A549 (cell line): ENCODE results near the gene KPNA3. TPM values are rescaled to one million over a fixed set of nuclear protein-coding genes. Genes with fewer than 3 reads are reported as not detected.

Source experiments
- ATAC-seq, 2 experiments: fragments of 200-7000 bp in 1 of 2; fragments of >200 bp in 1 of 2; cut with Nextera tagmentation in 1 of 2; cut with Tn5 transposase in 1 of 2; 3 replicates each; pipeline versions ENCODE4 v1.8.0 to v1.9.1; 2018 to 2020; ENCODE audit warnings: mild to moderate bottlenecking in 1 of 2, moderate library complexity in 1 of 2
- CTCF ChIA-PET: fragments of 300-600 bp; sonication (Branson Sonifier 250); formaldehyde crosslinking; extraction: SDS; loops from one replicate; lab custom pipeline; 2021; ENCODE audit warnings: antibody characterized with exemption, inconsistent platforms; lab: Yijun Ruan, JAX
- POLR2A ChIA-PET: fragments of 350-600 bp; formaldehyde crosslinking; extraction: SDS; loops from one replicate; lab custom pipeline; 2021; ENCODE audit warnings: antibody characterized with exemption, inconsistent platforms; lab: Yijun Ruan, JAX
- DNase-seq, 2 experiments: peaks; one replicate each; pipeline versions ENCODE4 v3.0.0 to v3.0.0-alpha.2; 2011 to 2016; ENCODE audit warnings: low read depth in 1 of 2, low spot score in 1 of 2
- FAIRE-seq: peaks from 2 replicates; lab custom pipeline; 2011; peaks lifted over from hg19 to GRCh38; lab: Jason Lieb, UNC
- H3K27ac ChIP-seq, 2 experiments: fragments of >200 bp; sonication (Bioruptor Twin); formaldehyde crosslinking; 3 replicates each; pipeline ENCODE4 v1.5.1; 2016 to 2017
- H3K4me1 ChIP-seq: fragments of >200 bp; sonication (Bioruptor Twin); formaldehyde crosslinking; 3 replicates; pipeline ENCODE4 v1.6.1; 2016
- H3K4me2 ChIP-seq: fragments of >200 bp; sonication (Bioruptor Twin); formaldehyde crosslinking; 3 replicates; pipeline ENCODE4 v1.6.1; 2016
- H3K4me3 ChIP-seq: fragments of >200 bp; sonication (Bioruptor Twin); formaldehyde crosslinking; 3 replicates; pipeline ENCODE4 v1.5.1; 2016
- H3K9me3 ChIP-seq: fragments of >200 bp; sonication (Bioruptor Twin); formaldehyde crosslinking; 3 replicates; pipeline ENCODE4 v1.6.1; 2016
- CBX2 ChIP-seq: fragments of 200-600 bp; sonication (generic); IDR thresholded peaks from 2 replicates; pipeline ENCODE4 v1.6.1; 2016; ENCODE audit warnings: low read depth, mild to moderate bottlenecking, borderline replicate concordance
- CEBPB ChIP-seq, 2 experiments: fragments of >200 bp in 1 of 2; sonication (Bioruptor Twin) in 1 of 2; formaldehyde crosslinking in 1 of 2; IDR thresholded peaks; 2 replicates each; pipeline ENCODE4 v1.6.1; 2012 to 2016
- CHD4 ChIP-seq: fragments of 200-600 bp; sonication (generic); IDR thresholded peaks from 2 replicates; pipeline ENCODE4 v1.6.1; 2016; ENCODE audit warnings: antibody characterized with exemption, mild to moderate bottlenecking, borderline replicate concordance
- EHF ChIP-seq: fragments of 250-450 bp; sonication (Bioruptor Pico); IDR thresholded peaks from 2 replicates; pipeline ENCODE4 v1.5.0; 2020; ENCODE audit warnings: mild to moderate bottlenecking
- EP300 ChIP-seq, 2 experiments: fragments of >200 bp; sonication (Bioruptor Twin); formaldehyde crosslinking; IDR thresholded peaks; 2 replicates in 1 of 2; 3 replicates in 1 of 2; pipeline ENCODE4 v1.6.1; 2016 to 2017
- GATA3 ChIP-seq: IDR thresholded peaks from 2 replicates; pipeline ENCODE4 v1.6.1; 2012; ENCODE audit warnings: borderline replicate concordance
- HDAC2 ChIP-seq: fragments of 200-600 bp; sonication (generic); IDR thresholded peaks from 2 replicates; pipeline ENCODE4 v1.6.1; 2016
- HOXA7 ChIP-seq: fragments of 250-450 bp; sonication (Bioruptor Pico); IDR thresholded peaks from 2 replicates; pipeline ENCODE4 v1.5.0; 2020; ENCODE audit warnings: mild to moderate bottlenecking, moderate library complexity
- HOXB13 ChIP-seq: fragments of 250-450 bp; sonication (Bioruptor Pico); IDR thresholded peaks from 2 replicates; pipeline ENCODE4 v1.5.0; 2020; ENCODE audit warnings: low read depth, mild to moderate bottlenecking, moderate library complexity
- JUNB ChIP-seq: fragments of >200 bp; sonication (Bioruptor Twin); formaldehyde crosslinking; IDR thresholded peaks from 2 replicates; pipeline ENCODE4 v1.6.1; 2016
- KDM5A ChIP-seq: fragments of 200-600 bp; sonication (generic); IDR thresholded peaks from 2 replicates; pipeline ENCODE4 v1.6.1; 2016; ENCODE audit warnings: antibody characterized with exemption, mild to moderate bottlenecking
- MAFK ChIP-seq: fragments of 450-650 bp; IDR thresholded peaks from 2 replicates; pipeline ENCODE4 v1.6.1; 2014; ENCODE audit not compliant: partially characterized antibody
- MYC ChIP-seq: IDR thresholded peaks from 2 replicates; pipeline ENCODE4 v1.6.1; 2012; ENCODE audit warnings: mild to moderate bottlenecking, inconsistent platforms, low read length, improper control_type of control experiment, borderline replicate concordance
- NFE2L2 ChIP-seq: fragments of 150-350 bp; conservative IDR thresholded peaks from 2 replicates; pipeline ENCODE4 v1.6.1; 2014; ENCODE audit warnings: low read length
- NR3C1 ChIP-seq: fragments of >200 bp; sonication (Bioruptor Twin); formaldehyde crosslinking; IDR thresholded peaks from 3 replicates; pipeline ENCODE4 v1.6.1; 2017
- PBX3 ChIP-seq: IDR thresholded peaks from 2 replicates; pipeline ENCODE4 v1.6.1; 2012
- PHF8 ChIP-seq: fragments of 200-600 bp; sonication (generic); IDR thresholded peaks from 2 replicates; pipeline ENCODE4 v1.6.1; 2016; ENCODE audit warnings: low read depth, mild to moderate bottlenecking, antibody characterized with exemption, moderate library complexity, borderline replicate concordance
- POLR2AphosphoS2 ChIP-seq: conservative IDR thresholded peaks from 2 replicates; pipeline ENCODE4 v1.6.1; 2012; ENCODE audit warnings: low read length, improper control_type of control experiment, inconsistent platforms
- RAD21 ChIP-seq, 2 experiments: fragments of >200 bp in 1 of 2; sonication (Bioruptor Twin) in 1 of 2; formaldehyde crosslinking in 1 of 2; IDR thresholded peaks in 1 of 2; conservative IDR thresholded peaks in 1 of 2; 2 replicates in 1 of 2; 3 replicates in 1 of 2; pipeline ENCODE4 v1.6.1; 2012 to 2018; ENCODE audit warnings: inconsistent platforms in 1 of 2
- RARB ChIP-seq: fragments of 250-450 bp; sonication (Bioruptor Pico); IDR thresholded peaks from 2 replicates; pipeline ENCODE4 v1.8.0; 2021; ENCODE audit warnings: mild to moderate bottlenecking, moderate library complexity
- RCOR1 ChIP-seq: fragments of 150-350 bp; IDR thresholded peaks from 2 replicates; pipeline ENCODE4 v1.6.1; 2014; ENCODE audit warnings: antibody characterized with exemption, low read length, low read depth
- REST ChIP-seq: fragments of 200-600 bp; sonication (generic); IDR thresholded peaks from 2 replicates; pipeline ENCODE4 v1.6.1; 2016; ENCODE audit warnings: antibody characterized with exemption, mild to moderate bottlenecking, moderate library complexity
- RFX5 ChIP-seq: fragments of 450-650 bp; IDR thresholded peaks from 2 replicates; pipeline ENCODE4 v1.7.1; 2014; ENCODE audit warnings: antibody characterized with exemption, mild to moderate bottlenecking, moderate library complexity
- RNF2 ChIP-seq: fragments of 200-600 bp; sonication (generic); IDR thresholded peaks from 2 replicates; pipeline ENCODE4 v1.6.1; 2016; ENCODE audit warnings: low read depth, mild to moderate bottlenecking, antibody characterized with exemption, moderate library complexity, borderline replicate concordance
- TFCP2L1 ChIP-seq: fragments of 250-450 bp; sonication (Bioruptor Pico); IDR thresholded peaks from 2 replicates; pipeline ENCODE4 v1.5.0; 2021; ENCODE audit warnings: mild to moderate bottlenecking
- WGBS: methylation state at CpG from one replicate; pipeline ENCODE4 v1.1.6; 2017; ENCODE audit errors: missing lambda C conversion rate; 5-methylcytosine and 5-hydroxymethylcytosine counted together
- polyA plus RNA-seq, 4 experiments: library from polyadenylated mRNA; depleted of rRNA in 3 of 4; stranded (reverse); fragments of >200 nt; fragmentation: RNase III in 1 of 4; extraction: RNeasy Plus Mini Kit Qiagen cat#74134 plus additional on column Dnase treatment in 1 of 4; gene quantifications; 2 replicates in 3 of 4; 3 replicates in 1 of 4; pipeline ENCODE4 v1.2.3, GENCODE V29; 2011 to 2017

Gene KPNA3
- polyA plus RNA-seq, 2 of the 4 experiments (the other 2 are of a cell fraction), result 28.5 to 29.3 TPM

- Histone ChIP-seq H3K9me3 (no peaks in the 10 kb centered on the region), H3K27ac (no peak overlapping the region), H3K4me3 (no peak overlapping the region)
- DNase-seq, result no peak
- TF ChIP-seq RARB (CRISPR knock-in tag) (no peak), RFX5 (no peak), CBX2 (no peak), TFCP2L1 (no peak), HOXB13 (CRISPR knock-in tag) (no peak), MYC (no peak), RNF2 (no peak), JUNB (no peak)
- TF ChIP-seq, all 56 proteins: peak for 0
- ChIA-PET POLR2A (no interaction called here), CTCF (no interaction called here)
- 85% methylated on average over 4 of the region's 4 CpGs for WGBS
- H3K4me1 ChIP-seq, result 0 out of 3 replicates have a peak, but pooled peaks cover 4% of the 10 kb centered on the region
- FAIRE-seq, result no peak
- no peak overlapping the region for H3K4me2 ChIP-seq
- no peak for ATAC-seq
These were observed 127.9 kb downstream of the KPNA3 start for GRCh38 chr13:49664606-49665005.

- Histone ChIP-seq H3K4me1 (peaks cover 8% of the 10 kb centered on the region; the same call in 1 of the 3 replicates), H3K4me2 (no peak overlapping the region), H3K4me3 (no peak overlapping the region), H3K27ac (no peak overlapping the region), H3K9me3 (no peaks in the 10 kb centered on the region)
- no peak for FAIRE-seq
- 94% methylated on average over 6 of the region's 9 CpGs for WGBS
- DNase-seq, result no peak
- POLR2A ChIA-PET, result no interaction called here
- ATAC-seq, result no peak
- TF ChIP-seq REST, result no peak
- CTCF ChIA-PET, result no interaction called here
These were observed 135.2 kb downstream of the KPNA3 start for GRCh38 chr13:49657241-49657641.

- H3K4me3 ChIP-seq, result no peak overlapping the region
- TF ChIP-seq MAFK (peak; percentile 23), JUNB (no peak)
- FAIRE-seq (no peak), DNase-seq (no peak), ATAC-seq (no peak; a peak in 1 of 6 replicates)
- ChIA-PET POLR2A (no interaction called here), CTCF (no interaction called here)
- WGBS, result 82% methylated on average over 3 of the region's 3 CpGs
- no peak overlapping the region for H3K4me2 ChIP-seq
- H3K9me3 ChIP-seq, result no peaks in the 10 kb centered on the region
- peak overlapping the region in 1 of 2 experiments; percentile 55; a peak in 1 of 6 replicates for H3K27ac ChIP-seq
- peaks cover 8% of the 10 kb centered on the region; the same call in 1 of the 3 replicates for H3K4me1 ChIP-seq
These were observed 136.6 kb downstream of the KPNA3 start for GRCh38 chr13:49655906-49656305.

GRCh38 chr13:49654011-49654410 lies 138.5 kb downstream of the KPNA3 start:
- ATAC-seq, result no peak
- H3K4me1 ChIP-seq, result peaks cover 8% of the 10 kb centered on the region; the same call in 1 of the 3 replicates
- no peaks in the 10 kb centered on the region for H3K9me3 ChIP-seq
- H3K4me2 ChIP-seq, result no peak overlapping the region
- CTCF ChIA-PET, result interaction anchor here (1.0 kb wide), 1 partner anchor 1416 kb away, joined by 3 read pairs; no protein-coding TSS in a partner anchor
- POLR2A ChIA-PET, result no interaction called here
- no peak for DNase-seq
- no peak overlapping the region for H3K27ac ChIP-seq
- WGBS, result 89% methylated on average over 3 of the region's 3 CpGs
- H3K4me3 ChIP-seq, result no peak overlapping the region
- FAIRE-seq, result no peak
- no peak for TF ChIP-seq GATA3
- TF ChIP-seq PBX3, result no peak
- TF ChIP-seq HDAC2, result no peak
- TF ChIP-seq HOXB13 (CRISPR knock-in tag), result no peak
- no peak for TF ChIP-seq CHD4
- TF ChIP-seq CBX2, result no peak
- no peak for TF ChIP-seq EHF
- TF ChIP-seq EP300 (IDR thresholded peaks at IDR 0.05), result no peak
- TF ChIP-seq HOXA7, result no peak
- TF ChIP-seq POLR2AphosphoS2, result no peak
- TF ChIP-seq NR3C1, result no peak
- TF ChIP-seq PHF8, result no peak
- TF ChIP-seq KDM5A, result no peak
- no peak for TF ChIP-seq RCOR1
- no peak for TF ChIP-seq RAD21 (conservative IDR thresholded peaks at IDR 0.05 in 1 of 2, IDR thresholded peaks at IDR 0.05 in 1 of 2)
- TF ChIP-seq NFE2L2, result no peak
- TF ChIP-seq CEBPB (IDR thresholded peaks at IDR 0.05), result no peak
